Esophagus squamous epithelium (tissue), 5 donors: ENCODE data around the gene SRPRB. TPM values are rescaled to one million over a fixed set of nuclear protein-coding genes. Genes with fewer than 3 reads are reported as not detected.

ENCODE experiments used
- DNase-seq: peaks from one replicate; lab custom pipeline; 2025; lab: John Stamatoyannopoulos, UW
- H3K27ac ChIP-seq, 4 donors: fragments of 200-600 bp; sonication (generic); one replicate each; pipeline ENCODE4 v1.5.1; 2016 to 2019; ENCODE audit warnings: mild to moderate bottlenecking in 1 of 4
- H3K27me3 ChIP-seq, 4 donors: fragments of 200-600 bp; sonication (generic); 1 replicate in 3 of 4; 2 replicates in 1 of 4; pipeline versions ENCODE4 v1.5.1 to v1.6.0; 2017 to 2021; ENCODE audit warnings: antibody characterized with exemption in 1 of 4
- H3K36me3 ChIP-seq, 3 donors: fragments of 200-600 bp; sonication (generic); one replicate each; pipeline ENCODE4 v1.5.1; 2016 to 2019
- H3K4me1 ChIP-seq, 3 donors: fragments of 200-600 bp; sonication (generic); one replicate each; pipeline ENCODE4 v1.5.1; 2017 to 2019
- H3K4me3 ChIP-seq, 4 donors: fragments of 200-600 bp; sonication (generic); 1 replicate in 3 of 4; 2 replicates in 1 of 4; pipeline ENCODE4 v1.5.1; 2016 to 2019; ENCODE audit warnings: mild to moderate bottlenecking in 2 of 4, moderate library complexity in 1 of 4
- H3K9me3 ChIP-seq, 3 donors: fragments of 200-600 bp; sonication (generic); one replicate each; pipeline ENCODE4 v1.5.1; 2016 to 2019
- POLR2A ChIP-seq, 4 donors: fragments of 450-650 bp; IDR thresholded peaks; one replicate each; pipeline ENCODE4 v1.6.1; 2017; ENCODE audit warnings: antibody characterized with exemption in 4 of 4, mild to moderate bottlenecking in 4 of 4, moderate library complexity in 3 of 4
- WGBS, 2 donors: methylation state at CpG; one replicate each; pipeline ENCODE4 v1.1.5; 2018; 5-methylcytosine and 5-hydroxymethylcytosine counted together
- intact Hi-C: fragments of 100-400 bp; cut with DNase I; formaldehyde crosslinking; loops from one replicate; pipeline ENCODE4 v1.15.0; 2022
- total RNA-seq, 4 donors: library from RNA; depleted of rRNA; stranded (reverse); fragments of >200 nt; gene quantifications; one replicate each; pipeline ENCODE4 v1.1.0, GENCODE V29; 2016
- TF ChIP-seq, protein P1 (sequence below), 6 experiments: fragments of 450-650 bp in 4 of 6; fragments of 200-600 bp in 2 of 6; sonication (generic) in 2 of 6; IDR thresholded peaks; one replicate each; pipeline ENCODE4 v1.5.1; 2016 to 2019; ENCODE audit warnings: antibody characterized with exemption in 6 of 6, mild to moderate bottlenecking in 4 of 6, moderate library complexity in 4 of 6
- donor health status: DM: yes; HTN: yes; CAD: no.

The SRPRB gene
- total RNA-seq, 4 donors from 2014 or later: 25.1 to 107 (median 44.1) TPM

DNA sequence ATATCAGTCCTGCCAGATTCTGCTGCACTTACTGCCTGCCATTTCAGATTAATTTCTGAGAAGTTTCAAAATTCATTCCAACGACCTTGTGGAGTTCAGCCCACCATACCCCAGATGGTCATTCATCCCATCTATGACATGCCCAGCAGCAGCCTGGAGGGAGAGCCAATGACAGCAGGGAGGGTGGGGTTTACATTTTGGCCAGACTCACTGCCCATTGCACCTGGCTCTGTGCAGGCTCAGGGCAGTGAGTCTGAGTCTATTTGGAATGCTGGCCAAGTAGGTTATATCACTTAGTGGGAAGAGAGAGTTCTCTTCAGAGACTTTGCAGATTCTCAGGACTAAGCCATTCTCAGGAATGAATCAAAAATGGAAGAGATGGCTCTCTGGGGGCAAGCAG lies 21.5 kb downstream of the SRPRB start:
- DNase-seq: no peak
- intact Hi-C loops: loop anchor here (10.0 kb wide), 1 partner anchor 162 kb away; the partner anchor contains the start of gene TOPBP1
- Histone ChIP-seq H3K4me1 (no peaks in the 10 kb centered on the region), H3K36me3 (peaks cover 3 to 41% (median 10%) of the 10 kb centered on the region in 3 donors), H3K4me3 (no peak overlapping the region), H3K27ac (no peak overlapping the region), H3K27me3 (no peaks in the 10 kb centered on the region), H3K9me3 (no peaks in the 10 kb centered on the region)
- TF ChIP-seq POLR2A (IDR thresholded peaks at IDR 0.05): no peak
- WGBS, 2 donors: 83% methylated on average over 1 of the region's 1 CpG; no CpG with 5 or more reads in 1 of the 2 donors

DNA sequence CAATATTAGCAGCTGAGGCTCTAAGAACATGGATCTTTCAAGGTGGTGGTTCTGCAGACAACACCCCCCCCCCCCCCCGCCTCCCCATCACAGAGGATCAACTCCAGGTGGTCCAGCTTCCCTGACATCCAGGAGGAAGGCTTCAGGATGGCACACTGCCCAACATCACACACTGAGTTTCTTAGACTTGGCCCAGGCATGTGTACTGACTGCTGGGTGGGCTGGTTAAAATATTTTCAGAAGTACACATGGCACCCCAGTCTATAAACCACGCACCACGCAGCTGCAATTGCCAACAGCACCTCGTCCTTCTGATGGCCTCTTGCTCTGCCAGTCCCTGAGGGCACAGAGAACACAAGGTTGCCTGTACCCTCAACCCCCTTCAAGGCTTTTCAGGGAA lies 22.1 kb downstream of the SRPRB start:
- no peak for TF ChIP-seq POLR2A (IDR thresholded peaks at IDR 0.05)
- TF ChIP-seq, protein P1, sequence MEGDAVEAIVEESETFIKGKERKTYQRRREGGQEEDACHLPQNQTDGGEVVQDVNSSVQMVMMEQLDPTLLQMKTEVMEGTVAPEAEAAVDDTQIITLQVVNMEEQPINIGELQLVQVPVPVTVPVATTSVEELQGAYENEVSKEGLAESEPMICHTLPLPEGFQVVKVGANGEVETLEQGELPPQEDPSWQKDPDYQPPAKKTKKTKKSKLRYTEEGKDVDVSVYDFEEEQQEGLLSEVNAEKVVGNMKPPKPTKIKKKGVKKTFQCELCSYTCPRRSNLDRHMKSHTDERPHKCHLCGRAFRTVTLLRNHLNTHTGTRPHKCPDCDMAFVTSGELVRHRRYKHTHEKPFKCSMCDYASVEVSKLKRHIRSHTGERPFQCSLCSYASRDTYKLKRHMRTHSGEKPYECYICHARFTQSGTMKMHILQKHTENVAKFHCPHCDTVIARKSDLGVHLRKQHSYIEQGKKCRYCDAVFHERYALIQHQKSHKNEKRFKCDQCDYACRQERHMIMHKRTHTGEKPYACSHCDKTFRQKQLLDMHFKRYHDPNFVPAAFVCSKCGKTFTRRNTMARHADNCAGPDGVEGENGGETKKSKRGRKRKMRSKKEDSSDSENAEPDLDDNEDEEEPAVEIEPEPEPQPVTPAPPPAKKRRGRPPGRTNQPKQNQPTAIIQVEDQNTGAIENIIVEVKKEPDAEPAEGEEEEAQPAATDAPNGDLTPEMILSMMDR (IDR thresholded peaks at IDR 0.05): no peak
- Histone ChIP-seq H3K4me3 (no peak overlapping the region), H3K4me1 (no peaks in the 10 kb centered on the region), H3K27me3 (no peaks in the 10 kb centered on the region), H3K36me3 (peaks cover 1 to 36% (median 10%) of the 10 kb centered on the region in 3 donors), H3K9me3 (no peaks in the 10 kb centered on the region), H3K27ac (no peak overlapping the region)
- no peak for DNase-seq
- 82 to 84% methylated on average over 3 to 4 of the region's 4 CpGs for WGBS, 2 donors
- intact Hi-C loops: loop anchor here (10.0 kb wide), 1 partner anchor 163 kb away; the partner anchor contains the start of gene TOPBP1

DNA sequence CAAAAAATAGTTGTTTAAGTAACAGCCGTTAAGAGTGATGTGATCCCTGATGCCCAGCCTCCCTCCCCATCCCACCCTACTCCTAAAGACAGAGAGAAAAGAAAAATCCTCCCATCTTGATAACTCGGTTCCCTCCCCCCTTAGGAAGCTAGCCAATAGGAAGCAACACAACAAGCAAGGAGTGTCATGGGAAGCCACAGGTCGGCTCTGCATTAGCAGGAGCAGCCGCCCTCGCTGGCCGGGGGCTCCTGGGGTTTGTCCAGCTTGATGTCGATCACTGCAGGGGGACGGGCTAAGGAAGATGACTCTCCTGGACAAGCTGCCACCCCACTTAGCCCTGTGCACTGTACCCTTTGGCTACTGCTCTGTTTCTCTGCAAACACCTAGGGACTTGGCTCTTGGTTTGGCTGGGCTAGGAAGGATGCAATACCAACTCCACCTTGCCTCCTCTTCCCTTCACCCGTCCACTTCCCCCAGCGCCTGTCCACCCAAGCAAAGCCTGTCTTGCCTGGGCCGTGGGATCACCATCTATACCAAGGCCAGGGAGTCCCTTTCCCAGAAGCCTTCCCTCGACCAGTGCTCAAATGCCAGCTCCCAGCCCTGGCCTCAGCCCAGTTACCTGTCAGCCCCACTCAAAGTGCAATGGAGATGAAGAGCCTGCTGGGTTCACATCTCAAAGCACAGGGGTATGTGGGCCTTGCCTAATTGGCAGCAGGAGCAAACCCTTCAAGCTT lies 23.1 kb downstream of the SRPRB start:
- no peak overlapping the region for H3K27ac ChIP-seq
- intact Hi-C loops: loop anchor here (10.0 kb wide), 1 partner anchor 164 kb away; the partner anchor contains the start of gene TOPBP1
- peaks cover 0 to 25% (median 7%) of the 10 kb centered on the region in 3 donors for H3K36me3 ChIP-seq
- DNase-seq: no peak
- no peaks in the 10 kb centered on the region for H3K9me3 ChIP-seq
- WGBS, 2 donors: 63 to 72% methylated on average over 5 to 7 of the region's 12 CpGs
- H3K27me3 ChIP-seq: no peaks in the 10 kb centered on the region
- no peaks in the 10 kb centered on the region for H3K4me1 ChIP-seq
- no peak for TF ChIP-seq POLR2A (IDR thresholded peaks at IDR 0.05)
- TF ChIP-seq, protein P1 (IDR thresholded peaks at IDR 0.05): no peak
- no peak overlapping the region for H3K4me3 ChIP-seq

DNA sequence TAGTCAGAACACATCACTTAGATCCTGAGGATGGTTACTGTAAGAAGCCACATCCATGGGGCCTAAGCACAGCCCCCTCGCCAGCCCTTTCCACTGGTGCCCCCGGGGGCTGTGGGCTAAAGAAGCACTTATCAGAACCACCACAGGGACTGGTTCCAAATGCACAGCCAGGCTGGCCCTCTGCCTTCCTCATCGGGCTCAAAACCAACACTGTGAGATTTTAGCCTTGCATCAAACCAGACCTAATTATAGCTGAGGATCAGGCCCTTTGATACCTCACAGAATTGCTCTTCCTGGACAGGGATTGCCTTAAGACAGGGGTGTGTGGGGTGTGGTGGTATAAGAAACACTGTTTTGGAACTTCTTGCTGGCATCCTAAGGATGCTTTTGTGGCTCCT lies 23.7 kb downstream of the SRPRB start:
- H3K27ac ChIP-seq: no peak overlapping the region
- DNase-seq: no peak
- intact Hi-C loops: loop anchor here (10.0 kb wide), 1 partner anchor 165 kb away; the partner anchor contains the start of gene TOPBP1
- no peaks in the 10 kb centered on the region for H3K27me3 ChIP-seq
- peaks cover 0 to 19% (median 2%) of the 10 kb centered on the region in 3 donors for H3K36me3 ChIP-seq
- 52 to 61% methylated on average over 3 of the region's 3 CpGs for WGBS, 2 donors
- no peak overlapping the region for H3K4me3 ChIP-seq
- TF ChIP-seq POLR2A (IDR thresholded peaks at IDR 0.05): no peak
- TF ChIP-seq, protein P1 (IDR thresholded peaks at IDR 0.05): no peak
- no peaks in the 10 kb centered on the region for H3K9me3 ChIP-seq
- H3K4me1 ChIP-seq: no peaks in the 10 kb centered on the region

DNA sequence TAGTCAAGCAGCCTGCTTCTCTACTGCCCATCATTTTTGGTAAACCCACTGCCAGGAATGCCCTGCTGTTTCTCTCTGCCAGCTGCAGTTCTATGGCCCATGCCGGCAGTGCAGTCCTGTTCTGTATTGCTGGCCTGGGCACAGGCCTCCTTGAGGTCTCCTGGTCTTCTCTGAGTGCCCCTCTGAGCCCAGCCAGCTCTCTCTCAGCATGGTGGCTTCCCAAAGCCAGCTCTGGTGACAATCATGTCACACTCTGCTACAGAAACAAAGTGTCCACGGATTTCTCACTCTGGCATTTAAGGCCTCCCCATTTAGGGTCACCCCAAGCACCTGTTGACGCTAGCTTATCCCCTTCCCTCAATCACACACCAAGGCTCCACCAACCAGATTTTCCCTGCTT lies 24.5 kb downstream of the SRPRB start:
- Histone ChIP-seq H3K9me3 (no peaks in the 10 kb centered on the region), H3K27me3 (no peaks in the 10 kb centered on the region), H3K36me3 (peaks cover 0 to 12% (median 0%) of the 10 kb centered on the region in 3 donors), H3K27ac (no peak overlapping the region), H3K4me1 (no peaks in the 10 kb centered on the region), H3K4me3 (no peak overlapping the region)
- intact Hi-C loops: no loop called here
- 73 to 83% methylated on average over 3 of the region's 3 CpGs for WGBS, 2 donors
- no peak for DNase-seq
- TF ChIP-seq POLR2A (IDR thresholded peaks at IDR 0.05): no peak
- TF ChIP-seq, protein P1 (IDR thresholded peaks at IDR 0.05): no peak
